C4-2B (cell line): ENCODE data around the gene CELSR1.

Source experiments
- ZFX ChIP-seq: fragments of 450-650 bp; IDR thresholded peaks from 2 replicates; pipeline ENCODE4 v1.6.1; 2017
- TF ChIP-seq, protein P1 (sequence below): fragments of 450-650 bp; conservative IDR thresholded peaks from 2 replicates; pipeline ENCODE4 v1.5.1; 2017; ENCODE audit warnings: mild to moderate bottlenecking

DNA sequence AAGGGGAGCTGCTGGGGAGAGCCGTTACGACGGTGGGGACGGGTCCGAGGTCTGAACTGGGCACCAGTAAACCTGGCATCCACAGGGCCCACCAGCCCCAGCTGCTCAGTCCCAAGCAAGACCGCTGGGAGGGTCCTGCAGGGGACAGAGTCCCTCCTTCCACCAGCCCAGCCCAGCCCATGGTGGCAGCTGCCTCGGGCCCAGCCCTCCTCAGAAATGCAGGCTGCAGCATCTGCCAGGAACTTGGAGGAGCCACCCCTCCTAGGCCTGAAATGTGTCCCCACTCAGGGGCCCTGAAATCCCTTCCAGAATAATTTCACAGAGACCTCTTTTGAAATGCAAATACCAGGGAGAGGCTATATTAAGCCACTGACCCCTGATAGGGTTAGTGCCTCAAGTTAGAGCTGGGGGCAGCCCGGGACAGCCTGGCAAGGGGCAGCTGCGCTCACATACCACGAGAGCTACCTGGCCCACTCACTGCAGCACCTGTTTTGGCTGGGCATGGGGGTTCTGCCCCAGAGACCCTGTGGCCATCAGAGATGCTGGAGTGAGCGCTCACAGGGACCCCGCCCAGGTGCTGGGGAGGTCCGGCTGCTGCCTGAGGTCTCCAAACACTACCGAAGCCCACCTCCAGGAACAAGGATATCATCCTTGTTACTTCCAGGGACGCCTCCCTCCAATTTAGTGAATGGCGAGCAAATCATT lies 53.1 kb downstream of the CELSR1 start:
- TF ChIP-seq, protein P1, sequence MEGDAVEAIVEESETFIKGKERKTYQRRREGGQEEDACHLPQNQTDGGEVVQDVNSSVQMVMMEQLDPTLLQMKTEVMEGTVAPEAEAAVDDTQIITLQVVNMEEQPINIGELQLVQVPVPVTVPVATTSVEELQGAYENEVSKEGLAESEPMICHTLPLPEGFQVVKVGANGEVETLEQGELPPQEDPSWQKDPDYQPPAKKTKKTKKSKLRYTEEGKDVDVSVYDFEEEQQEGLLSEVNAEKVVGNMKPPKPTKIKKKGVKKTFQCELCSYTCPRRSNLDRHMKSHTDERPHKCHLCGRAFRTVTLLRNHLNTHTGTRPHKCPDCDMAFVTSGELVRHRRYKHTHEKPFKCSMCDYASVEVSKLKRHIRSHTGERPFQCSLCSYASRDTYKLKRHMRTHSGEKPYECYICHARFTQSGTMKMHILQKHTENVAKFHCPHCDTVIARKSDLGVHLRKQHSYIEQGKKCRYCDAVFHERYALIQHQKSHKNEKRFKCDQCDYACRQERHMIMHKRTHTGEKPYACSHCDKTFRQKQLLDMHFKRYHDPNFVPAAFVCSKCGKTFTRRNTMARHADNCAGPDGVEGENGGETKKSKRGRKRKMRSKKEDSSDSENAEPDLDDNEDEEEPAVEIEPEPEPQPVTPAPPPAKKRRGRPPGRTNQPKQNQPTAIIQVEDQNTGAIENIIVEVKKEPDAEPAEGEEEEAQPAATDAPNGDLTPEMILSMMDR = no peak
- no peak for TF ChIP-seq ZFX
